Hematopoietic multipotent progenitor cell treated with erythropoietin and hydrocortisone succinate and interleukin-3 and kit ligand, for 4 days (in vitro differentiated cells): ENCODE measurements around the gene GMCL1.
"Not testable (repeated sequence)": the region's sequence is repeated elsewhere in the genome, so short reads cannot be mapped to it uniquely, and the experiment has no call there.

Experiments used
- DNase-seq: peaks from one replicate; pipeline ENCODE4 v3.0.0-alpha.2; 2015

Gene GMCL1

GRCh38 chr2:69829256-69830044 is at the start of gene GMCL1:
Gene GMCL1, plus strand, starts transcription at chr2:69829660. Its CDS starts 233 bp downstream, at chr2:69829893.
- DNase-seq, result peak; percentile 99

- peak; percentile 44 for DNase-seq
Measured at GRCh38 chr2:69780921-69781320, 48.5 kb upstream of the GMCL1 start.

- DNase-seq, result peak; percentile 83
Measured at GRCh38 chr2:69781321-69782248, 47.9 kb upstream of the GMCL1 start.

GRCh38 chr2:69784228-69784627 is 45.2 kb upstream of the GMCL1 start:
- DNase-seq, result no peak

GRCh38 chr2:69785358-69785757 is 44.1 kb upstream of the GMCL1 start:
- DNase-seq, result no peak

GRCh38 chr2:69786052-69786560 is 43.4 kb upstream of the GMCL1 start:
- no peak for DNase-seq

GRCh38 chr2:69789175-69789721 is 40.2 kb upstream of the GMCL1 start:
- DNase-seq, result no peak

GRCh38 chr2:69789772-69790600 is 39.5 kb upstream of the GMCL1 start:
- peak; percentile 77 for DNase-seq

GRCh38 chr2:69790601-69790959 is 38.9 kb upstream of the GMCL1 start:
- no peak for DNase-seq

- DNase-seq, result no peak
Measured at GRCh38 chr2:69791045-69791444, 38.4 kb upstream of the GMCL1 start.

- DNase-seq, result peak; percentile 80
Measured at GRCh38 chr2:69796174-69796573, 33.3 kb upstream of the GMCL1 start.

GRCh38 chr2:69797235-69797634 is 32.2 kb upstream of the GMCL1 start:
- no peak for DNase-seq

GRCh38 chr2:69797836-69798289 is 31.6 kb upstream of the GMCL1 start:
- DNase-seq, result no peak

- no peak for DNase-seq
Measured at GRCh38 chr2:69798290-69798908, 31.1 kb upstream of the GMCL1 start.

GRCh38 chr2:69798909-69799526 is 30.4 kb upstream of the GMCL1 start:
- DNase-seq, result peak; percentile 98

GRCh38 chr2:69801745-69802290 is 27.6 kb upstream of the GMCL1 start:
- DNase-seq, result no peak

- DNase-seq, result not testable (repeated sequence)
Measured at GRCh38 chr2:69802781-69803367, 26.6 kb upstream of the GMCL1 start.

- peak; percentile 53 for DNase-seq
Measured at GRCh38 chr2:69804416-69804815, 25.0 kb upstream of the GMCL1 start.

GRCh38 chr2:69805887-69806286 is 23.6 kb upstream of the GMCL1 start:
- peak; percentile 67 for DNase-seq

- DNase-seq, result no peak
Measured at GRCh38 chr2:69807821-69808540, 21.5 kb upstream of the GMCL1 start.
